Vagina (tissue), 2 donors: Measurements from ENCODE around the gene CDC42. TPM values are rescaled to one million over a fixed set of nuclear protein-coding genes. Genes with fewer than 3 reads are reported as not detected.

Experiments
- DNase-seq, 2 donors: peaks; one replicate each; pipeline ENCODE4 v3.0.0-alpha.2; 2017; ENCODE audit errors: extremely low spot score in 2 of 2
- H3K27ac ChIP-seq: fragments of 200-600 bp; sonication (generic); one replicate; pipeline ENCODE4 v1.5.1; 2019
- H3K27me3 ChIP-seq: fragments of 200-600 bp; sonication (generic); one replicate; pipeline ENCODE4 v1.5.1; 2019
- H3K36me3 ChIP-seq, 2 donors: fragments of 200-600 bp; sonication (generic); one replicate each; pipeline ENCODE4 v1.5.1; 2017 to 2019
- H3K4me1 ChIP-seq: fragments of 200-600 bp; sonication (generic); one replicate; pipeline ENCODE4 v1.5.1; 2019
- H3K4me3 ChIP-seq, 2 donors: fragments of 200-600 bp; sonication (generic); 1 replicate in 1 of 2; 2 replicates in 1 of 2; pipeline ENCODE4 v1.5.1; 2016 to 2019
- H3K9me3 ChIP-seq: fragments of 200-600 bp; sonication (generic); one replicate; pipeline ENCODE4 v1.5.1; 2019
- CTCF ChIP-seq, 3 experiments: fragments of 450-650 bp in 2 of 3; fragments of 200-600 bp in 1 of 3; sonication (generic) in 1 of 3; IDR thresholded peaks; one replicate each; pipeline ENCODE4 v1.5.1; 2017 to 2019; ENCODE audit warnings: antibody characterized with exemption in 3 of 3, mild to moderate bottlenecking in 2 of 3, moderate library complexity in 2 of 3
- POLR2A ChIP-seq, 2 donors: fragments of 450-650 bp; IDR thresholded peaks; one replicate each; pipeline ENCODE4 v1.6.1; 2017; ENCODE audit warnings: antibody characterized with exemption in 2 of 2, mild to moderate bottlenecking in 2 of 2, moderate library complexity in 2 of 2
- POLR2AphosphoS5 ChIP-seq, 2 donors: sonication (generic); formaldehyde crosslinking; IDR thresholded peaks; one replicate each; pipeline ENCODE4 v1.9.0; 2017; ENCODE audit warnings: antibody characterized with exemption in 2 of 2, mild to moderate bottlenecking in 2 of 2, low read depth in 1 of 2; ENCODE audit not compliant: insufficient read depth in 1 of 2
- intact Hi-C: fragments of 100-400 bp; cut with DNase I; formaldehyde crosslinking; loops from one replicate; pipeline ENCODE4 v1.15.1; 2023
- total RNA-seq: library from RNA; depleted of rRNA; stranded (reverse); fragments of >200 nt; gene quantifications from one replicate; pipeline ENCODE4 v1.2.3, GENCODE V29; 2016

Gene CDC42
- total RNA-seq, 1 donor from 2014 or later: 141 TPM

DNA sequence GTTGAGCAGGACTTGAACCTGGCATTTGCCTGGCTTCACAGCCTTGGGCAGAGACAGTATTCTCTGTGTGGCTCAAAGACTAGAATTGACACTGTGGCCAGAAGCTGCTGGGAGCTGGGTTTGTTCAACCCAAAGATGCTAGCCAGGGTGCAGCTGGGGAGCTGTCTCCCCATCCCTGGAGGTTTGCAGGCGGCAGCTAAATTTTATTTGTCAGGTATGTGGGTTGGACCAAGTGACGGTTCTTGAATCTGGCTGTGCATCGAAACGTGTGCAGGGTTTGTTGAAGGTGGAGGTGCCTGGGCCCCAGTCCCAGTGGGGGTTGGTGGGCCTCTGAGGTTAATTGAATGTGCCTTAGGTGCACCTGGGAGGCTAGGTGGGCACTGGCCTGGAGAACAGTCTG is 78.6 kb downstream of the CDC42 start:
- intact Hi-C loops: loop anchor here (10.0 kb wide), 1 partner anchor 504 kb away; the partner anchor contains the start of gene C1QA
- TF ChIP-seq POLR2A (IDR thresholded peaks at IDR 0.05): no peak
- no peak for TF ChIP-seq CTCF (IDR thresholded peaks at IDR 0.05)
- no peak for TF ChIP-seq POLR2AphosphoS5 (IDR thresholded peaks at IDR 0.05; ENCODE audit: insufficient read depth in 1 of 2, low read depth in 1 of 2)
- Histone ChIP-seq H3K36me3 (no peaks in the 10 kb centered on the region), H3K27me3 (no peaks in the 10 kb centered on the region), H3K27ac (no peak overlapping the region), H3K9me3 (no peaks in the 10 kb centered on the region), H3K4me3 (no peak overlapping the region), H3K4me1 (peaks cover 23% of the 10 kb centered on the region)
- no peak for DNase-seq

DNA sequence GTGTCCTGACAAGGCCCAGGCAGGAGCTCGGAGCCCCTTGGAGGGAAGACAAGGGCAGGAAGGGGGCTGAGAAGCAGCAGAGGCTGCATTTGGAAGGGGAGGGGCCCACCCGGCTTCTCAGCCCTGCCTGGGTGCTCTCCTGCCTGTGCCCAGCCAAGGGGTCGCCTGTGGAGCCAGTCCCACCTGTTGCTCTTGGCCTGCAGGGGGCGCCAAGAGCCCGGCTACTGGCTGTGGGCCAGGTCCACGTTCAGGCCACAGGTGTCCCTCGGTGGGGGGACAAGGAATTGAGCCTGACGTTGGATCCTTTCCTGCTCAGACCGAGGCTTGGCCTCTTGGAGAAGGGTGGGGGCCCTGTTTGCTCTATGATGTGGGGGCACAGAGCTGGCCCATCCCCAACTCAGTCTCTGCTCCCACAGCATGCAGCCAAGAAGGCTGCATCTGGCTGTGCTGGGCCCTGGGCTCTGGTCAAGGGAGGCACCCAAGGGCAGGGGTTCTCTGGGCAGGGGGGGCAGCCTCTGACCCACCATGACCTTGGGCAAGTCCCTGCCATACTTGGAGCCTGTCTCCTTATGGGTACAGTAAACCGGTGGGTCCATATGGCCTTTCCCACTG is 79.5 kb downstream of the CDC42 start:
- H3K27ac ChIP-seq: no peak overlapping the region
- intact Hi-C loops: loop anchor here (10.0 kb wide), 1 partner anchor 503 kb away; the partner anchor contains the start of gene C1QA

GRCh38 chr1:22132517-22133235 is 80.2 kb downstream of the CDC42 start:
- no peaks in the 10 kb centered on the region for H3K36me3 ChIP-seq

More for the DNA sequence above, 79.5 kb downstream of the CDC42 start:
- no peak for DNase-seq
- H3K9me3 ChIP-seq: no peaks in the 10 kb centered on the region
- no peaks in the 10 kb centered on the region for H3K27me3 ChIP-seq
- no peaks in the 10 kb centered on the region for H3K36me3 ChIP-seq
- peaks cover 29% of the 10 kb centered on the region for H3K4me1 ChIP-seq
- no peak overlapping the region for H3K4me3 ChIP-seq
- TF ChIP-seq POLR2AphosphoS5 (IDR thresholded peaks at IDR 0.05; ENCODE audit: insufficient read depth in 1 of 2, low read depth in 1 of 2): no peak
- TF ChIP-seq POLR2A (IDR thresholded peaks at IDR 0.05): no peak
- TF ChIP-seq CTCF (IDR thresholded peaks at IDR 0.05): peak; percentile 27 to 60 (median 52)

DNA sequence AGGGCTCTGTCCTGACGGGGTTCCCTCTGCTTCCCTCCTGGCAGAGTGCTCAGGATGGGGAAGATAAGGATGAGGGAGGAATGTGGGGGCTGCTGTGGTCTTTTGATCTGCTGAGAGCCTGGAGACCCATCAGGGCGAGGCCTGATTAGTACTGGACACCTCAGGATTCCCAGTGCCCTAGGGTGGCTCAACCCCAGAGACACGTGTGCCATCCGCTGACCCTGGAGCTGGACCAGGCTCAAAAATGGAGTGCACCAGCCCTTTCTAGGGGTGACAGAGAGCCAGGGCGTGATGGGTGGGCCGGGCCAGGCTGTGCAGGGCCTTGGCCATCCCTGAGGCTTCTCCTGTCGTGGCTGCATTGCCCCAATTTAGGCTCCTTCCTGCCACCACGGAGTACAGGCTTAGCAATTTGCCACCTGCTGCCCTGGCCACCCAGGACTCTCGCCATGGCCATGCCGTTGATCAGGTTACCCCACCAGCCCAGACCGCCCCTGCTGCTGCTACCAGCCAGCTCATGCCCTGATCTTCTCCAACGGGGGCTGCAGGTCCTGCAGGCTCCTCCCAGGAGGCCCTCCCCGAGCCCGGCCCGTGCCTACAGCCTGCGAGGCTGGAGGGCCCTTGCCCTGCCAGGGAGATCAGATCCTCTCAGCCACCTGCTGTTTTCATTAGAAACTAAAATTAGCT is 80.9 kb downstream of the CDC42 start:
- Histone ChIP-seq H3K36me3 (no peaks in the 10 kb centered on the region), H3K27me3 (no peaks in the 10 kb centered on the region), H3K27ac (no peak overlapping the region), H3K4me1 (peaks cover 40% of the 10 kb centered on the region), H3K4me3 (no peak overlapping the region), H3K9me3 (no peaks in the 10 kb centered on the region)
- intact Hi-C loops: loop anchor here (10.0 kb wide), 1 partner anchor 501 kb away; the partner anchor contains the start of gene C1QA
- DNase-seq: no peak
- TF ChIP-seq POLR2A (IDR thresholded peaks at IDR 0.05) (no peak), CTCF (IDR thresholded peaks at IDR 0.05) (no peak), POLR2AphosphoS5 (IDR thresholded peaks at IDR 0.05; ENCODE audit: insufficient read depth in 1 of 2, low read depth in 1 of 2) (no peak)

More at GRCh38 chr1:22132517-22133235, 80.2 kb downstream of the CDC42 start:
- Histone ChIP-seq H3K9me3 (no peaks in the 10 kb centered on the region), H3K27ac (no peak overlapping the region), H3K4me1 (peaks cover 36% of the 10 kb centered on the region), H3K4me3 (no peak overlapping the region), H3K27me3 (no peaks in the 10 kb centered on the region)
- TF ChIP-seq POLR2AphosphoS5 (IDR thresholded peaks at IDR 0.05; ENCODE audit: insufficient read depth in 1 of 2, low read depth in 1 of 2): no peak
- no peak for TF ChIP-seq POLR2A (IDR thresholded peaks at IDR 0.05)
- no peak for TF ChIP-seq CTCF (IDR thresholded peaks at IDR 0.05)
- no peak for DNase-seq
- intact Hi-C loops: loop anchor here (10.0 kb wide), 1 partner anchor 502 kb away; the partner anchor contains the start of gene C1QA
